ENCODE data around the gene TMOD2.

TMOD2 gene

DNA sequence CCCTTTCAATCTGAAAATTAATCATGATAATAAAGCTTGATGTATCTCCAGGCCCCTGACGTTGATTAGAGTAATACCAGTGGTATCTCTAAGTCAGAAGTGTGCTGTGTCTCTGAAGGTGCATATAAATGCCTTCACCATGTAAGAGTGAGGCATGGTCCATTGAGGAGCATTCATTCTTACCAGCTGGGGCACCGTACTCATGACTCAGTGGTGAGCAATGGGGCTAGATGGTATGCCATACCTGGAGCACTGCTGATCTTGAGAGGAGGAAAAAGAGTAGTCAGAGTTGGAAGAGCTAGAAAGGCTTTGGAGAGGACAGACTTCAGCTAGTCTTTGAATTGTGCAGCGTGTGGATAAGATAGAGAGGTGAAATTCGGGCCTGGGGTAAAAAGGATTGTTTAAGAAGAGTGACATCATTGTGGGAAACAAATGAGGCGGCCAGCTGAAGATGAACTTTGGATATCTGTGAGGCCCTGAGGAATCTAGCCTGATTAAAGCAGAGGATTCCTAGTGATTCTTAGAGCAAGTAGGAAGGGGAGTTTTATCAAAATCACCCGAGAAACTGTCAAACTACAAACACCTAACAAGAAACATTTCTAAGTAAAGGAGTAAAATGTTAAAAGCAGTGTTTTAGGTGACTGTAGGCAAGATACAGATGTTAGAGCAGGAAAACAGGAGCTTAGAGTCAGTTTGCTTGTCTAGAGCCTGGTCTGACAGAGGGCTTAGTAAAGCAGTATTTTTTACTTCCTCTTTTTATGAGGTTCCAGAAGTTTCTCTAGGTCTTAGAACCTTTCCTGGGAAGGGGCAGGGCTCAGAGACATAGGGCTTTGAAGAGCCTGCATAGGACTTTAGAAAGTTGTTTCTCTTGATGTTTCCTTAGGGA is 91.7 kb downstream of the TMOD2 start:
- Histone ChIP-seq H2BK5ac (ENCODE audit: low read depth, low read length, poor library complexity) (no peak overlapping the region), H3K79me2 (ENCODE audit: control insufficient read depth, insufficient read depth, low read length, poor library complexity) (peaks cover 2% of the 10 kb centered on the region), H3K23ac (ENCODE audit: low read length) (no peak overlapping the region), H2AFZ (ENCODE audit: insufficient read depth, low read length, poor library complexity) (no peak overlapping the region), H2BK120ac (ENCODE audit: insufficient read depth, low read length, poor library complexity) (no peak overlapping the region), H3K4me3 (ENCODE audit: low read depth, low read length) (no peak overlapping the region), H3K4ac (ENCODE audit: low read depth, low read length) (no peak overlapping the region), H4K91ac (ENCODE audit: low read depth, low read length) (no peak overlapping the region), H3K18ac (ENCODE audit: low read length) (no peak overlapping the region), H3K4me2 (ENCODE audit: low read length) (peak overlapping the region; percentile 19), H3K4me1 (ENCODE audit: control insufficient read depth in 1 of 2, insufficient read depth in 2 of 2, low read length in 2 of 2) (peaks cover 0 to 5% of the 10 kb centered on the region in 2 experiments), H3K36me3 (ENCODE audit: control insufficient read depth in 1 of 2, insufficient read depth in 2 of 2, low read length in 2 of 2) (no peaks in the 10 kb centered on the region), H3K14ac (ENCODE audit: low read length) (no peak overlapping the region), H2AK5ac (ENCODE audit: low read length) (no peak overlapping the region), H2BK12ac (ENCODE audit: low read length) (no peak overlapping the region), H3K9ac (ENCODE audit: low read length) (no peak overlapping the region), H3K9me3 (ENCODE audit: insufficient read depth, low read depth, low read length) (no peaks in the 10 kb centered on the region), H3K27me3 (ENCODE audit: insufficient read depth, low read length) (no peaks in the 10 kb centered on the region), H4K8ac (ENCODE audit: low read depth, low read length) (no peak overlapping the region), H4K12ac (ENCODE audit: low read depth, low read length) (no peak overlapping the region), H3K27ac (ENCODE audit: low read depth, low read length) (no peak overlapping the region), H3K79me1 (ENCODE audit: low read length) (no peaks in the 10 kb centered on the region)
- DNase-seq, result peak; percentile 67 to 82
- WGBS (ENCODE audit: extremely low coverage, insufficient coverage, insufficient read length), result 100% methylated on average over 1 of the region's 6 CpGs

DNA sequence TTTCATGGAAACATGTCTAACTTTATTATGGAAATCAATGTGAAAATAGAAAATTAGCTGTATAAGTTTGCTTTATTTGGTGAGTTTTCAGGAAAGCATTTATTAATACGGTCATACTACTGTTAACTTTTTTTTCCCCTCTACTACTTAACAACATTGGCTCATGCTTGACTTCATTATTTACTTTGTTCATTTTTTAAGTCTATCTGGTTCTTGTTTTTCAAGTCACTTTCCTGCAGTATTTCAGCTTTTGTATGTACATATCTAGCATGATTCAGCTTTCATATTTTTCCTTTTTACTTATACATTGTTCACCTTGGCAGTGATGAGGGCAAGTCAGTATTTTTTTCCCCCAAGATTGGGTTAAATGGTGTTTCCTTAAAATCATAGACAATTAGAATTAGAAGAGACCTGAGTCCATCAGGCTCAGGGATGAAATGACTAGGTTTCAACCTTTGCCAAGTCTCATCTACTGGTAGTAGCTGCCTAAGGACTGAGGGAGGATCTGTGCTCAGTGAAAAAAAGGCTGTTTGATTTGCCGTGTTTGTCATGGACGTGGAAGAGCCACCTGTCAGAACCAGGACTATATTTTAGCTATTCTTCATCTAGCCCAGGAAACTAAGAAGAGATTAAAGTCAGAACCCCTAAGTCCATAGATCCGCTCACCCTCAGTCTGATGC is 93.5 kb downstream of the TMOD2 start:
- H3K27me3 ChIP-seq (ENCODE audit: insufficient read depth, low read length), result no peaks in the 10 kb centered on the region
- no peak overlapping the region for H2AK5ac ChIP-seq (ENCODE audit: low read length)
- WGBS (ENCODE audit: extremely low coverage, insufficient coverage, insufficient read length), result no CpG with 5 or more reads among the region's 4 CpGs
- no peak overlapping the region for H4K12ac ChIP-seq (ENCODE audit: low read depth, low read length)
- no peaks in the 10 kb centered on the region for H3K36me3 ChIP-seq (ENCODE audit: control insufficient read depth in 1 of 2, insufficient read depth in 2 of 2, low read length in 2 of 2)
- no peak overlapping the region for H2AFZ ChIP-seq (ENCODE audit: insufficient read depth, low read length, poor library complexity)
- no peak overlapping the region for H2BK120ac ChIP-seq (ENCODE audit: insufficient read depth, low read length, poor library complexity)
- no peak overlapping the region for H4K91ac ChIP-seq (ENCODE audit: low read depth, low read length)
- H3K9ac ChIP-seq (ENCODE audit: low read length), result no peak overlapping the region
- no peak overlapping the region for H3K23ac ChIP-seq (ENCODE audit: low read length)
- no peaks in the 10 kb centered on the region for H3K9me3 ChIP-seq (ENCODE audit: insufficient read depth, low read depth, low read length)
- DNase-seq, result no peak
- no peak overlapping the region for H3K27ac ChIP-seq (ENCODE audit: low read depth, low read length)
- no peak overlapping the region for H2BK12ac ChIP-seq (ENCODE audit: low read length)
- H3K4me2 ChIP-seq (ENCODE audit: low read length), result no peak overlapping the region
- peaks cover 0 to 5% of the 10 kb centered on the region in 2 experiments for H3K4me1 ChIP-seq (ENCODE audit: control insufficient read depth in 1 of 2, insufficient read depth in 2 of 2, low read length in 2 of 2)
- no peaks in the 10 kb centered on the region for H3K79me1 ChIP-seq (ENCODE audit: low read length)
- H3K4ac ChIP-seq (ENCODE audit: low read depth, low read length), result peak overlapping the region; percentile 33
- H4K8ac ChIP-seq (ENCODE audit: low read depth, low read length), result no peak overlapping the region
- no peaks in the 10 kb centered on the region for H3K79me2 ChIP-seq (ENCODE audit: control insufficient read depth, insufficient read depth, low read length, poor library complexity)
- no peak overlapping the region for H2BK5ac ChIP-seq (ENCODE audit: low read depth, low read length, poor library complexity)
- no peak overlapping the region for H3K4me3 ChIP-seq (ENCODE audit: low read depth, low read length)
- H3K14ac ChIP-seq (ENCODE audit: low read length), result no peak overlapping the region
- no peak overlapping the region for H3K18ac ChIP-seq (ENCODE audit: low read length)

DNA sequence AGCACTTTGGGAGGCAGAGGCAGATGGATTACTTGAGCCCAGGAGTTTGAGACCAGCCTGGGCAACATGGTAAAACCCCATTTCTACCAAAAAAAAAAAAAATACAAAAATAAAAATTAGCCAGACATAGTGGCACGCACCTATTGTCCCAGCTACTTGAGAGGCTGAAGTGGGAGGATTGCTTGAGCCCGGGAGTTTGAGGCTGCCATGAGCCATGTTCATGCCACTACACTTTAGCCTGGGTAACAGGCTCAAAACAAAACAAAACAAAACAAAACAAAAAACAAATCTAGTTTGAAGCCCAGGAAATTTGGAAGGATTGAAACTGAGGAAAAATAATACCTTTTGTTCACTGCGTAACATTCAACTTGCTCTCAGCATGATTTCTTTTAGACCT is 94.7 kb downstream of the TMOD2 start:
- H2AK5ac ChIP-seq (ENCODE audit: low read length), result no peak overlapping the region
- no CpG with 5 or more reads among the region's 3 CpGs for WGBS (ENCODE audit: extremely low coverage, insufficient coverage, insufficient read length)

DNA sequence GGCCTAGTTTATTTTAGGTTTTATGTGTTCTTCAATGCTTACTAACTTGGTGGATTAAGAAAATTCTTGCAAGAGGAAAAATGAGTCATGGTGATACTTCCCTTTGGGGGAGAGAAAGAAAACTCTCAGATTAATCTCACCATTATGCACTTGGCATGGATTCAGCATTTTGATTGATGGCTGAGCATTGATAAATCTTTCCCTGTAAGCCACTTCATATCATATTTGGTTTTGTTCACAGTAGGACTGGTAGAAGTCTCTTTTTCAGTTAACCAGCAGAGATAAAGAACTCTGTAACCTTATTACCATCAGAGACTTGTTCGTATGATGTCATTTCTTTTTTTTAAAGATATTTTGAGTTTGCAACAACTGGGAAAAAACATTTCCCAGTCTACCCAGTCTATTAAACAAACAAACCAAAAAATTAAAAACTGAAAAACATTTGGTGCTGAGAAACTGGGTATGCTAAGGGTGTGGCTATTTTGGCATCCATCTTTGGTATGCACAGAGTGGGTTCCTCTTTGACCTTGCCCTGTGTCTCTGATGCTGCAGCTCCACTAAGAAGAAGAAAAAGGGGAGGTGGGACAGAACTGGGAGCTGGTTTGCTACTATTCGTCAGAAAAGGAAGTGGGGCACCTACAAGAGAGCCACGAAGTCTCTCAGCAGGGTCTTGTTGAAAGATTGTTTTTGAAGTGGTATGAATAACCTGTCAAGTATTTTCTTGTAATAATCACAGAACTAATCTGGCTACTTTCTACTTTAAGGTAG is 95.2 kb downstream of the TMOD2 start:
- Histone ChIP-seq H2AK5ac (ENCODE audit: low read length) (no peak overlapping the region), H2BK5ac (ENCODE audit: low read depth, low read length, poor library complexity) (no peak overlapping the region), H3K23ac (ENCODE audit: low read length) (no peak overlapping the region), H3K4me2 (ENCODE audit: low read length) (no peak overlapping the region), H2AFZ (ENCODE audit: insufficient read depth, low read length, poor library complexity) (no peak overlapping the region), H2BK12ac (ENCODE audit: low read length) (no peak overlapping the region), H3K14ac (ENCODE audit: low read length) (no peak overlapping the region), H3K4me1 (ENCODE audit: control insufficient read depth in 1 of 2, insufficient read depth in 2 of 2, low read length in 2 of 2) (peaks cover 0 to 5% of the 10 kb centered on the region in 2 experiments), H3K4me3 (ENCODE audit: low read depth, low read length) (no peak overlapping the region), H3K27me3 (ENCODE audit: insufficient read depth, low read length) (no peaks in the 10 kb centered on the region), H4K8ac (ENCODE audit: low read depth, low read length) (no peak overlapping the region), H3K9ac (ENCODE audit: low read length) (no peak overlapping the region), H4K12ac (ENCODE audit: low read depth, low read length) (no peak overlapping the region), H3K79me1 (ENCODE audit: low read length) (no peaks in the 10 kb centered on the region), H4K91ac (ENCODE audit: low read depth, low read length) (no peak overlapping the region), H2BK120ac (ENCODE audit: insufficient read depth, low read length, poor library complexity) (no peak overlapping the region), H3K27ac (ENCODE audit: low read depth, low read length) (no peak overlapping the region), H3K4ac (ENCODE audit: low read depth, low read length) (no peak overlapping the region), H3K36me3 (ENCODE audit: control insufficient read depth in 1 of 2, insufficient read depth in 2 of 2, low read length in 2 of 2) (no peaks in the 10 kb centered on the region), H3K79me2 (ENCODE audit: control insufficient read depth, insufficient read depth, low read length, poor library complexity) (no peaks in the 10 kb centered on the region), H3K18ac (ENCODE audit: low read length) (no peak overlapping the region), H3K9me3 (ENCODE audit: insufficient read depth, low read depth, low read length) (no peaks in the 10 kb centered on the region)
- peak in 1 of 2 donors; percentile 36 for DNase-seq
- no CpG with 5 or more reads among the region's 3 CpGs for WGBS (ENCODE audit: extremely low coverage, insufficient coverage, insufficient read length)

More for the DNA sequence above, 94.7 kb downstream of the TMOD2 start:
- Histone ChIP-seq H2BK120ac (ENCODE audit: insufficient read depth, low read length, poor library complexity) (no peak overlapping the region), H3K4me3 (ENCODE audit: low read depth, low read length) (no peak overlapping the region), H3K79me1 (ENCODE audit: low read length) (no peaks in the 10 kb centered on the region), H3K4ac (ENCODE audit: low read depth, low read length) (no peak overlapping the region), H3K9ac (ENCODE audit: low read length) (no peak overlapping the region), H3K4me2 (ENCODE audit: low read length) (no peak overlapping the region), H4K91ac (ENCODE audit: low read depth, low read length) (no peak overlapping the region), H2BK12ac (ENCODE audit: low read length) (no peak overlapping the region), H2AFZ (ENCODE audit: insufficient read depth, low read length, poor library complexity) (no peak overlapping the region), H3K36me3 (ENCODE audit: control insufficient read depth in 1 of 2, insufficient read depth in 2 of 2, low read length in 2 of 2) (no peaks in the 10 kb centered on the region), H3K79me2 (ENCODE audit: control insufficient read depth, insufficient read depth, low read length, poor library complexity) (no peaks in the 10 kb centered on the region), H4K8ac (ENCODE audit: low read depth, low read length) (no peak overlapping the region), H3K18ac (ENCODE audit: low read length) (no peak overlapping the region), H3K9me3 (ENCODE audit: insufficient read depth, low read depth, low read length) (no peaks in the 10 kb centered on the region), H3K23ac (ENCODE audit: low read length) (no peak overlapping the region), H4K12ac (ENCODE audit: low read depth, low read length) (no peak overlapping the region), H2BK5ac (ENCODE audit: low read depth, low read length, poor library complexity) (no peak overlapping the region), H3K27ac (ENCODE audit: low read depth, low read length) (no peak overlapping the region), H3K27me3 (ENCODE audit: insufficient read depth, low read length) (no peaks in the 10 kb centered on the region), H3K4me1 (ENCODE audit: control insufficient read depth in 1 of 2, insufficient read depth in 2 of 2, low read length in 2 of 2) (peaks cover 0 to 5% of the 10 kb centered on the region in 2 experiments), H3K14ac (ENCODE audit: low read length) (no peak overlapping the region)
- DNase-seq, result no peak
